Tongue (tissue), 2 donors: ENCODE results near the gene LGI4. TPM values are rescaled to one million over a fixed set of nuclear protein-coding genes. Genes with fewer than 3 reads are reported as not detected.
"Not testable (repeated sequence)": the region's sequence is repeated elsewhere in the genome, so short reads cannot be mapped to it uniquely, and the experiment has no call there.

Source experiments
- DNase-seq: peaks from one replicate; pipeline ENCODE4 v3.0.0-alpha.2; 2015
- total RNA-seq: library from RNA; depleted of rRNA; stranded (reverse); fragments of >200 nt; gene quantifications from one replicate; pipeline ENCODE4 v1.2.3, GENCODE V29; 2014

LGI4 gene
- total RNA-seq, 1 donor from 2014 or later: 7.6 TPM

DNA sequence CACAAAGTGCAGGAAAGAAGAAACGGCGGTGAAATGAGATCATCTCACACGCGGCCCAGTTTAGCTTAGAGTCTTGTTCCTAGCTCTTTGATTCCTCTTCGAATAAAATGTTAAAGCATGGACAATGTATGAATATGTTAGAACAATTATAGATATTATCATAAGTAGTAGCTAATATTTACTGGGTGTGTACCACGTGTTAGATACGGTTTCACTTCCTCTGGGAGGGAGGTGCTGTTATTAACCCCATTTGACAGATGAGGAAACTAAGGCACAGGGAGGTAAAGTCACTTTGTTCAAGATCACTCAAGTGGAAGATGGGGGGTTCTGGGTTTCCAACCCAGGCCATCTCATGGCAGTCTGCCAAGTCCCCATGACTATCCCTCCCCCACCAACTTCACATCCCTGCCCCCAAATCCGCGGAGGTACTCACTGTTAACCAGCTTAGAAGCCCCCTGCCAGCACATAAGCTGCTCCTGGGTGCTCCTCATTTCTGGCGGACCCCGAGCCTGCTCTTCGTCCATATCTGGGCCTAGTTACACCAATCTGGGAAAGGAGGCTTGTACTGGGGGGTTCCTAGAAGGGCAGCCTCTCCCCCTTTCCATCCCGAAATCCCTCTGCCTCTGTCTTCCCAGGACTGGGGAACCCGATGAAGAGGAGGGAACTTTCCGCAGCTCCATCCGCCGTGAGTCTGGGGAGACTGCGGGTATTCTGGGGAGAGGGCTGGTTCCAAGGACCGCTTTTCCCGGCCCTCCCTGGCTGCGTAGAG is 7.2 kb upstream of the LGI4 start:
- no peak for DNase-seq

DNA sequence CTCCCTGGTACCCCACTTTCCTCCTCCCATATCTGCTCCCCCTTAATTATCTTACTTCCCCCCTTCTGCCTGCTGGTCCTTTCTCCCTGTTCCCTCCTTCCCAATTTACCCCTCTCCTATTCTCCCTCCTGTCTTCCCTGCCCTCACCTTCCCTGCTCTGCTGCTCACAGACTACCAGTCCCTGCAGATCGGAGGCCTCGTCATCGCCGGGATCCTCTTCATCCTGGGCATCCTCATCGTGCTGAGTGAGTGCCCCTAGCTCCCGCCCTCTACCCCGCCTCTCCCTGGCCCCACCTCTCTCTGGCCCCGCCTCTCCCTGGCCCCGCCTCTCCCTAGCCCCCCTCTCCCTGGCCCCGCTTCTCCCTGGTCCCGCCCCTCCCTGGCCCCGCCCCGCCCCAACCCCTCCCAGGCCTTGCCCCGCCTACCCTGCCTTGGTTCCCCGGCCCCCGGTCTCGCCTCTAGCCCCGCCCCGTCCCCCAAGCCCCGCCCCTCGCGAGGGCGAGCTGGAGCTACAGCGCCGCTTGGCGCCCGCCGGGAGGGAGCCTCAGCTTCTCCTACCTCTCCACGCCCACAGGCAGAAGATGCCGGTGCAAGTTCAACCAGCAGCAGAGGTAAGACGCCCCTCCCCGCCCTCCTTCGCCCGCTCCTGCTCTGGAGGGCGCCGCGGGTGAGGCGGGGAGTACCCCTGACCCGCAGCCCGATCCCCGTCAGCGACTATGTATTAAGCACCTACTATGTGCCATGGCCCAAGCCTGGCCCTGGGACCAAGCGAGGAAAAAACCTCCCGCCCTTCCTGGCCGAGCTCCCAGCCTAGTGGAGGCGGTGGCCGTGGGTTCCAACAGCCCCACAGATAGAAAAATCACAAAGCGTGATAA is 6.3 kb upstream of the LGI4 start:
- peak; percentile 90 for DNase-seq

DNA sequence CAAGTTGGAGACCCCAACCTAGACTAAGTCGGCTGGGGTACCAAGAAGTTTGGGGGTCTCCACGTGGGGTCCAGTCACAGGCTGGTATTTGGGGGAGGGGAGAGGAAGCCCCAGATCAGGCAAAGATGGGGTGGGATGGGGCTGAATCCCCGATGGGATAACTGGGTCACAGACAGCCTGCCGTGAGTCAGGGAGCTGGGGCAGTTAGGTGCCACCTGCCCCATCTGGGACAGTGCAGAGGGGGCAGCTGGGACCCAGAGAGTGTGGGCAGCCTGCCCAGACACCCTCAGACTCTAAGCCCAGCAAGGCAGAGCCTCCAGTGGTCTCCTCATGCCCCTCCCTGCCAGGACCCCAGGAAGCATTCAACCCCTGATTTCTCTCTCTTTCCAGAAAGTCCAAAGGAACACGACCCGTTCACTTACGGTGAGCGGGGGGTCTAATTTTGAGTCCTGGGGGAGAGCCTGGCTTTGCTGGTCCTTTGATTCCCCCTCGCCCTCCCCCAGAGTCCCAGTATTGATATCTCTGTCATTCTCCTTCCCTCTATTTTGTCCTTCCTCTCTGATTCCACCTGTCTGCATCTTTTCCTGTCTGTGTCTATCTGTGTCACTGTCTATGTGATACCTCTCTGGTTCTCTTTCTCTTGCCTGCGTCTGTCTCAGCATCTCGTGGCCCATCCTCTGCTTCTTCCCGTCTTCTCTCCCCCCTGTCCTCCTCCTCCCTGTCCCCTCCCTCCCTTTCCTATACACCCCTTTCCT is 5.5 kb upstream of the LGI4 start:
- DNase-seq: no peak

DNA sequence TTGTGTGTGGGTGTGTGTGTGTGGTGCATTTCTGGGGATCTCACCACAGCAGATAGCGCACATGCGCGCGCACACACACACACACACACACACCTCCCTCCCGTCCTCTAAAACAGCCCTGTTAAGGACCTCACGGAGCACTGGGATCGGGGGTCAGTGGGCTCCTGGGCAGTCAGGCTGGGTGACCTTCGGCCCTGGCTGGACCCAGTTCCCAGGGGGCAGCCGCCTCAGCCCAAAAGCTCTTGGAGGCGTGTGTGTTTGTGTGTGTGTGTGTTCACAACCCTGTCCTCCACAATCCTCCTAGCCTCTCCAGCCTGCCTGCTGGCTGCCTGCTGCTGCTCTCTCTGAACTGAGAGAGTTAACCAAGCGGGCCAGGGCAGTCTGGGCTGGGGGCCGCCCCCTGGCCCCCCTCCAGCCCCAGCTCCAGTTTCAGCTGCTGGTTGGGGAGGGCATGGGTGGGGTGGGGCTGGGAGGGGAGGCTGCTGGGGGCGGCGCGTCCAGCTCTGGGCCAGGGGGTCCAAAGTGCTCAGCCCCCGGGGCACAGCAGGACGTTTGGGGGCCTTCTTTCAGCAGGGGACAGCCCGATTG is 3.5 kb upstream of the LGI4 start, which contains the start of gene FXYD1:
Gene FXYD1, plus strand, starts transcription at position 520 of the 588 bp plus-strand sequence. CDS start 1,256 bp downstream, outside the sequence.
- peak; percentile 92 for DNase-seq

DNA sequence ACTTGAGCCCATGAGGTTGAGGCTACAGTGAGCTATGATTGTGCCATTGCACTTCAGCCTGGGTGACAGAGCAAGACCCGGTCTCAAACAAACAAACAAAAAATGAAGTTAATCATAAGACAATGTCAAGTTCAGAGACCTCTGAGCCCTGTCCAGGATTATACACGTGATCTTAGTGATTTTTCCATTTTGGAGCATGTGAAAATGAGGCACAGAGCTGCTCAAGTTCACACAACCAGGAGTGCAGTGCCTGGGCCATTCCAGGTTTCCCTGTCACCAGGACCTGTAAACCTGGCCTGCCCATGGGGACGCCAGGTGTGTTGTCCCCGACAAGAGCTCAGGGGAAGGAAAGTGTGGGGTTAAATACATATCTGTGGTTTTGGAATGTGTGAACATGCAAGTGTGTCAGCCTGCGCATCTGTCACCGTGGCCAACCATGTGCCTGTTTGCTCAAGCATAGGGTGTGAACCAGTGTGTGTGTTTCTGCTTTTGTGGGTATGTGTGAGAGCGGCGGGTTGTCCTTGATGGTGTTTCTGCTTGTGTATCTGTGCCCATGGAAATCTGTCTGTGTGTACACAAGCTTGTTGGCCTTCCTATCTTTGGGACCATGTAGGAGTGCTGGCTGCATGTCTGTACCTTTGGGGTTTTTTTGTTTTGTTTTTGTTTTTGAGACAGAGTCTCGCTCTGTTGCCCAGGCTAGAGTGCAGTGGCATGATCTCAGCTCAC is 2.3 kb upstream of the LGI4 start:
- no peak for DNase-seq

DNA sequence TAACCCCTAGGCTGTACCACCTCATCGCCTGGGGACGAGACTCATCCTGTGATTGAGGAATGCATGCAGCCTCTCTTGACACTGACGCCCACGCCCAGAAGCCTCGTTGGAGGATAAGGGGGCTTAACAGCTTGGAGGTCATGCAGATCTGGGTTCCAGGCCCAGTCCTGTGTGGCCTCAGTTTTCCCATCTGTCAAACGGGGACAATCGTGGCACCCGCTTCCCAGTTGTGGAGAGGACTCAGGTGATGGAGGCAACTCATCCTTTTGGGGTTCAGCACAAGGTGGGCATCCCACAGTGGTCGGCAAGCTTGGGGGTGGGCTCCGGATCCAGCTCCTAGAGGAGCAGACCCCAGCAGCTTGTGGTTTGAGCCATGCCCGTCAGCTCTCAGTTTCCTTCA is 1.4 kb upstream of the LGI4 start:
- no peak for DNase-seq

DNA sequence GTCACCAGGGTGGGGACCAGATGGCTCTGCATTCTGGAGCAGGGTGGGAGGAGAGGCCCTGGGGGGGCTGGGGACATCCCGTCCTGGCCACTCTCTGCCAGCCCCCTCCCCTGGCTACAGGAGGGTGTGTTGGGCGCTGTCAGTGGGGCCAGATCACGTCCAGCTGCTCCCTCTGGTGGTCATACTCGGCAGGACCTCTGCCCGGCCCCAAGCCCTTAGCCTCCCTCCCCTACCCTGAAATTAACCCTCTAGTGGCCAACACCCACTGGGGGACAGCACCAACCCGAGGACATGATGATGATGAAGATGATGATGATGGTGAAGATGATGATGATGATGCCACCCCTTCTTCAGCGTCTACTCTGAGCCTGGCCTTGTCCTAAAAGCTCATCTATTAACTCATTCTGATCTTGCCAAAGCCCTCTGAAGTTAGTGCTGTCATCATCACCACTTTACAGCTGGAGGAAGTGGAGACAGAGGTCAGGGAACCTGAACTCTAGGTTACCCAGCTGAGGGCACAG is 590 bp upstream of the LGI4 start:
- peak; percentile 94 for DNase-seq

DNA sequence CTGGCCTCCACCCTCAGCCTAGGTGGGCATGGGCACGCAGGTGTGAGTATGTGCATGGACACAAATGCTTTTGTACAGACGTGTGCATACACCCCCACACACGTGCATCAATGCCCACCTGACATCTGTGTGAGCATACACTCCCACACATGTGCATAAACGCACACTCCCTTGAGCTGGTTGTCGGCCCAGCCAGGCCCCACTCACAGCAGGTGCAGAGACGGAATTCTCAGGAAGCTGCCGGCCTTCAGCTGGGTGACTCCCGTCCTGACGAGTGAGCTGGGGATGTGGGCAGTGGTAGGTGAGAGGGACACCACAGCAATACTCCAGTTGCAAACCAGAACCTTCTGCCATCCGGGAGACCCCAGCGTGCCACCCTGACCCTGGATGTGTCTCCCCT is 1.0 kb downstream of the LGI4 start:
- no peak for DNase-seq

DNA sequence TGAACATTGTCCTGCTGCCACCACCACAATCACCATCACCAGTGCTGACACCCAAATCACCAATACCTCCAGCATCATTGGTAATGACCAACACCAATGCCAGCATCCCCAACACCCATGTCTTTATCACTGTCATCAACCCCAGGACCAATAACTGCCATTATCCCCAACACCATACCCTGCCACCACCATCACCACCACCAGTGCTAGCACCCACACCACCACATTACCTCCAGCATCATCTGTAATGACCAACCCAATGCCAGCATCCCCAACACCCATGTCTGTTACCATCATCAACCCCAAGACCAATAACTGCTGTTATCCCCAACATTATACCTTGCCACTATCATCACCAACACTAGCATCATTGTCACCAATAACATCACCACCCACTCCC is 2.6 kb downstream of the LGI4 start:
- no peak for DNase-seq

DNA sequence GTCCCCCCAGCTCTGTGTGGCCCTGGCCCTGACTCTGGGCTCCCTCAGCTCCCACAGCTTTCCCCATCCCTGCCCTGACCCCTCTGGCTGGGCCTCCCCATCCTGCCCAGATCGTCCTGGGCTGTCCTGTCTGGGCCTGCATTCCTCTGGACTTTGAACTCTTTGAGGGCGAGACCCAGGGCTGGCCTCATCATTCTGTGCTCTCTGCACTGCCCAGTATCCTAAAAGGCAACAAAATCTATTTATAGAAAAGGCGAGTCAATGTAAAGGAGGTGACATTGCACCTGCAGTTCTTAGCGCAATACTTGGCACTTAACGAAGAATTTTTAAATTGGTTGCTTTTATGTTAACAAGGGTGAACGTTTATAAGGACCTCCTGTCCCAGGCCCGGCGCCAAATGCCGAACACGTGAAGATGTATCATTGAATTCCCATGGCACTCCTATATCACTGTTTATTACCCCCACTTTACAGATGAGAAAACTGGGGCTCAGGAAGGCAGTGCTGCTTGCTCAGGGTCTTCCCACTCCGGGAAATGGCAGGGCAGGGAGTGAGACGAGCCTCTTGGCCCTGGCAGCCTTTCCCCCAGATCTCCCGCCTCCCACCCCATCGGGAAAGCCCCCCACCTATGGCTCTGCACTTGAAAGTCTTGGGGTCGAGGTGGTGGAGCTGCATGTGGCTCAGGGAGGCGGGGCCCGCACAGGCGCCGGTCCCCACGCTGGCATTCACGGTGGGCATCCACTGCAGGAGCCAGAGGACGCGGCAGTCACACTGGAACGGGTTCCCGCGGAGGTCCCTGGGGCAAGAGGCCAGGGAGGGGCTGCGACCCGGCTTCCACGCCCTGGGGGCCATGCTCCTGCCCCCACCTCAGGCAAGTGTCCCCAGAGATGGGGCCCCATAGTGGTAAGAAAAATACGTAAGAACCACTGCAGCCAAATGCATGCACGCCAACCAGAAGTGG is 3.8 kb downstream of the LGI4 start:
- no peak for DNase-seq

DNA sequence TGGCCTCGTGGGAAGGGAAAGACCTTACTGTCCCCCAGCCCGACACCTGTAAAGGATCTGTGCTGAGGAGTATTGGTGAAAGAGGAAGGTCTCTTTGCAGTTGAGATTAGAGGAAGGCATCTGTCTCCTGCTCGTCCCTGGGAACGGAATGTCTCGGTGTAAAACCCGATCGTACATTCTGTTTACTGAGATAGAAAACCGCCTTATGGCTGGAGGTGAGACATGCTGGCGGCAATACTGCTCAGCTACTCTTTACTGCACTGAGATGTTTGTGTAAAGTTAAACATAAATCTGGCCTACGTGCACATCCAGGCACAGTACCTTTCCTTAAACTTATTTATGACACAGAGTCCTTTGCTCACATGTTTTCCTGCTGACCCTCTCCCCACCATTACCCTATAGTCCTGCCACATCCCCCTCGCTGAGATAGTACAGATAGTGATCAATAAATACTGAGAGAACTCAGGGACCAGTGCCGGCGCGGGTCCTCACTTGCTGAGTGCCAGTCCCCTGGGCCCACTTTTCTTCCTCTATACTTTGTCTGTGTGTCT is 5.1 kb downstream of the LGI4 start:
- DNase-seq: not testable (repeated sequence)

DNA sequence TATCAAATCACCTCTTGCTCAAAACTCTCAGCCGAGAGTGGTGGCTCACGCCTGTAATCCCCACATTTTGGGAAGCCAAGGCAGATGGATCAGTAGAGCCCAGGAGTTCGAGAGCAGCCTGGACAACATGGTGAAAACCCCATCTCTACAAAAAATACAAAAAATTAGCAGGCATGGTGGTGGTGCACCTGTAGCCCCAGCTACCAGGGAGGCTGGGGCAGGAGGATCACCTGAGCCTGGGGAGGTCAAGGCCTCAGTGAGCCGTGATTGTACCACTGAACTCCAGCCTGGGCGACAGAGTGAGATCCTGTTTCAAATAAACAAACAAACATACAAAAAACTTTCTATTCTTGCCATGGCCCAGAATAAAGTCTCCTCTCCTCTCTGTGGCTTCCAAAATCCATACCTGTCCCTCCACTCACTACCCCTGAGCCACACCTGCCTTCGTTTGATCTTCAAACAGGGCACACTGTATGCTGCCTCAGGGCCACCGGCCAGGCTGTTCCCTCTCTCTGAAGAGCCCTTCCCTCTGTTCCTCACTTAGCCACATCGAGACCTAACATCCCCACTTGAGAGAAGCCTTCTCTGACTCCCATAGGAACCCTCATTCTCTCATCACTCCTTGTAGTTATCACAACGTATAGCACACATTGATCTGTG is 6.3 kb downstream of the LGI4 start:
- no peak for DNase-seq

DNA sequence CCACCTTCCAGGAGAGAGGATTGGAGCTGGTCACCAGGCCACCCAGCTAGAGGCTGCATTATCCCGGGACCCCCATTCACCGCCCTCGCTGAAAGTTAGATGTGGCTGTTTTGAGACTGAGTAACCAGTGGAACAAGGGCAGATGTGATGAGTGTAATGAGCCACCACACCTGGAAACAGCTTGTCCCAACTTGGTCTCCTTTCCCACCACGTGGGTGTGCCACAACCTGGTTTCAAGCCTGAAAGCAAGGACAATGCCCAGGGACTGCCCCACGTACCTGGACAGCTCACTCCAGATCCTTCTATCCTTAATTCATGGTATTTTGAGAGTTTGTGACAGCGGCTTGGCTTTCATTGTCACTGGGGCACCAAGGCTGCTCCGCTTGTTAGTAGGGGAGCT is 7.0 kb downstream of the LGI4 start:
- no peak for DNase-seq

DNA sequence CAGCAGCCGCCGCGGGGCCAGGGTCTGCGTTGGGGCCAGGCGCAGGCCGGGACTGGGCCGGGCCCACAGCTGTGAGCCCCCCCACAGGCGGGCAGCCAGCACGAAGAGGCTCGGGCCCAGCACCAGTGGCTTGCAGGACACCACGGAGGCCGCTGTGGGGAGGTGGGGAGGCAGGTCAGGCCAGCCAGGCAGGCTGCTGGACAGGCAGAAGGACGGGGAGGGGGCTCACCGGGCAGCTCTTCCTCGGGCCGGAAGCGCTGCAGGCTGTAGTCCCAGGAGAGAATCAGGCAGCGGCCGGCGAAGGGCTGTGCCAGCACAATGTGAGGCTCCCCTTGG is 8.3 kb downstream of the LGI4 start:
- peak; percentile 43 for DNase-seq

DNA sequence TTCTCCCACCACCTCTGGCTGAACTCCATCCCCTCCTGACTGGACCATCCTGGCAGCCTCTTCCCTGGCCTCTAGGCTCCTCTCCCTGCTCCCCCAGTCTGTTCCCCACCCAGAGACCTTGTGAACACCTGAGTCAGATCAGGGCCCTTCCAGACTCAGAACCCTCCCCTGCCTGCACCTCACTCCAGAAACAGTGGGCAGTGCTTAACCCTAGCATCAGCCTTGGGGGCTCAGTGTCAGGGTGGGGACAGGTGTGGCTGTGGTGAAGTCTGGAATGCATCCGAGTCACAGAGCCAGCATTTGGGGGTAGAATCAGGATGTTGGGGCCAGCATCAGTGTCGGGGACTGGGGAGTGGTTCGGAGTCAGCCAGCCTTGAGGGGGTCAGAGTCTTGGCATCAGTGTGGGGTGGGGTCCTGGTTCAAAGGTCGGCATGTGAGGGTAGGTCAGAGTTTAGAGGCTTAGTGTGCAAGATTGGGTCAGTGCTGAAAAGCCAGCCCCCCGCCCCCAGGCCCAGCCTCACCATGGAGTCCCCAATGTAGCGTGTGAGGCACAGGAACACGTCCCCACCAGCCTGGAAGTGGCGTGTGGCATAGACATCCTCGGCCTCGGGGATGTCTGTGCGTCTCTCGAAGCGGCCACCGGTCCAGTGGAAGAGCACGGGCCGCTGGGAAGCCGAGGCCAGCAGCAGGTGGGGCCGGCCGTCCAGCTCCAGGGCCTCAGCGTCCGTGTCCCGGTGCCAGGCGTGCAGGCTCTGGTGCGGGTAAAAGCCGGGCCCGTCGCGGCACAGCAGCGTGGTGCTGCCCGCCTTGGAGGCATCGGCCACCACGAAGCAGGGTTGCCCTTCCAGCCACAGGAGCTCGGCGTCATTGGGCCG is 8.9 kb downstream of the LGI4 start:
- no peak for DNase-seq

DNA sequence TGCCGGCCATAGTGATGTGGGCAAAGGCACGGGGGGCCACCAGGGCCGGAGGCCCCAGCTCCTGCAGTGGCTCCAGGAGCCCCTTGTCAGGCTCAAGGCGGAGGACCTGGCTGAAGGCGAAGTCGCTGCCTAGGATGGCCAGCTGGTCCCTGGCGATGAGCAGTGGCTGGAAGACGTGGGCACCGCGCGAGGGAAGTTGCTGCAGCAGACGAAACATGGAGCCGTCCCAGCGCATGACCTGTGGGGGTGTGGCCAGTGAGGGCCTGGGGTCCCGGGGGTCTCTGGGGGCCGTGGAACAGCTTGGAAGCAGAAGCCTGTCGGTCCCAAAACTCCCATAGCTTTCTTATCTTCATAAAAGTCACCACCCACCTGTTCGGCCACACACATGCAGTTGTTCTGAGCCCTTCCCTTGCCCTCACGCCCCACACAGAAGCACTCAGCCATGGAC is 9.6 kb downstream of the LGI4 start:
- no peak for DNase-seq

DNA sequence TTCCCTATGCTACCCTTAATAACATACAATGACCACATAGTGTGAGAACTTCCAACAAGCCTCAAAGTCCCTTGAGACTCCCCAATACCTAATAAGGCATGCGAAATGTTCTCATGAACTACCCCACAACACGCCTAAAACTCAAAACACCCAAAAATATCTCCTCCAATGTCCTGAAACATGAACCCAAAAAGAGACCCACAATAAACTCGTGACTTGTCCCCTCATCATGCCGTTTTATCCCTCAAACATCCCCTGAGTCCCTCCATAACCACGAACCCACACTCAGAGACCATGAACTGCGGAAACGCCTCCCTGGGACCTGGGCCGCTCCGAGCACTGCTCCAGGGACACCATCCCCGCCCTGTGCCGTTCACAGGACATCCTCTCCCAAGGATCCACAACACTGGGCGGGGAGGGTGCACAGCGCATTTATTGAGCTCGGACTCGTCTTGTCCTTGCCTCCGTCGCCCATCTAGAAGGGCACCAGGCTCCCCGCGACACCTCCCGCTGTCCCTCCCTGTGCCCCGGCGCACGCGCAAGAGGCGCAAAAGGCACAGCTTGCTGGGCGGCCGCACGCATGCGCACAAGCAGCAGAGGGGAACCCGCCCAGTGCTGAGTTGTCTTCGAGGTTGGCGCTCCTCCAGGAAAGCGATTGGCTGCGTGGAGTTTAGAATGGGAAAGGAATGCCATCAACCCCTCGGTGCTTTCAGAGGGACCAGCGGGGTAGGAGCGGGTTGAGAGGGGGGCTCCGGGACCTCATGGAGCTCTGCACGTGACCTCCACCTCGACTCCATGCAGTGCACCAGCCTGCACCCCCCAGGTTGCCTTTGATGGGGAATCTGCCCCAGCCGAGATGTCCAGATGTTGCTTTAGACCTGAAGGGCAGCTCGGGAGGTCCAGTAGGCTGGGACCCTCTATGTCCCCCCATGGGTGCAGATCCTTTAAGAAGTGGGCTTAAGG is 10.5 kb downstream of the LGI4 start:
- peak; percentile 99 for DNase-seq
